ENCODE data around the gene GIPC2. TPM values are rescaled to one million over a fixed set of nuclear protein-coding genes. Genes with fewer than 3 reads are reported as not detected.

GIPC2 gene
- total RNA-seq, 2 donors from 2014 or later, result 0.79 to 2.1 TPM

DNA sequence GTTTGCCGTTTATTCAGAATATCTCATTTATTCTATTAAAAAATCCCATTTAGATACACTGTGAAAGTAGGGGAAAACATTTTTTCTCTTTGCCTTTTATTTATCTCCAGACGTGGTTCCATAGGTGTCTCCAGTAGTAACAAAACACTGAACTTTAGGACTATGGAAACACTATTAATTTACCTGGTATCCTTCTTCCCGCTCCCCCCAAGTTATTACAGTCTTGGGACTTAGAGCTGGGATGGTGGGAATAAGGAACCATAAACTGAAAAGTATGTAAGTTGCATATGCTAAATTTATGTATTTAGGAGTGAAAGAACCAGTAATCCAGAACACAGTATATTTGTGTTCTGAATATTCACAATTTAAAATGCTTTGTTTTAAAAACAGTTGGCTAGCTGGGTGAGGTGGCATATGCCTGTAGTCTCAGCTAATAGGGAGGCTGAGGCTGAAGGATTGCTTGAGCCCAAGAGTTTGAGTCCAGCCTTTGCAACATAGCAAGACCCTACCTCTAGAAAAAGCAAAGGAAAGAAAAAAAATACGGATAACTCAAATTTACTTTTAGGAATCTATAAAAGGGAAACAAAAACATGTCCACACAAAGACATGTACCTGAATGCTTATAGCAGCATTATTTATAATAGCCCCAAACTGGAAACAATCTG lies 38.0 kb upstream of the GIPC2 start:
- no peak overlapping the region for H3K9ac ChIP-seq (ENCODE audit: extremely low read depth, low read length, poor library complexity, severe bottlenecking)
- no peaks in the 10 kb centered on the region for H3K27me3 ChIP-seq (ENCODE audit: control insufficient read depth, insufficient read depth, low read length, poor library complexity, severe bottlenecking)
- no peak overlapping the region for H3K4me3 ChIP-seq (ENCODE audit: low read length)
- H3K4me1 ChIP-seq (ENCODE audit: control insufficient read depth, insufficient read depth, low read length), result peaks cover 6% of the 10 kb centered on the region
- no peaks in the 10 kb centered on the region for H3K9me3 Mint-ChIP-seq
- TF ChIP-seq, protein P1, sequence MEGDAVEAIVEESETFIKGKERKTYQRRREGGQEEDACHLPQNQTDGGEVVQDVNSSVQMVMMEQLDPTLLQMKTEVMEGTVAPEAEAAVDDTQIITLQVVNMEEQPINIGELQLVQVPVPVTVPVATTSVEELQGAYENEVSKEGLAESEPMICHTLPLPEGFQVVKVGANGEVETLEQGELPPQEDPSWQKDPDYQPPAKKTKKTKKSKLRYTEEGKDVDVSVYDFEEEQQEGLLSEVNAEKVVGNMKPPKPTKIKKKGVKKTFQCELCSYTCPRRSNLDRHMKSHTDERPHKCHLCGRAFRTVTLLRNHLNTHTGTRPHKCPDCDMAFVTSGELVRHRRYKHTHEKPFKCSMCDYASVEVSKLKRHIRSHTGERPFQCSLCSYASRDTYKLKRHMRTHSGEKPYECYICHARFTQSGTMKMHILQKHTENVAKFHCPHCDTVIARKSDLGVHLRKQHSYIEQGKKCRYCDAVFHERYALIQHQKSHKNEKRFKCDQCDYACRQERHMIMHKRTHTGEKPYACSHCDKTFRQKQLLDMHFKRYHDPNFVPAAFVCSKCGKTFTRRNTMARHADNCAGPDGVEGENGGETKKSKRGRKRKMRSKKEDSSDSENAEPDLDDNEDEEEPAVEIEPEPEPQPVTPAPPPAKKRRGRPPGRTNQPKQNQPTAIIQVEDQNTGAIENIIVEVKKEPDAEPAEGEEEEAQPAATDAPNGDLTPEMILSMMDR (conservative IDR thresholded peaks at IDR 0.05), result no peak
- no peak overlapping the region for H3K4me3 Mint-ChIP-seq
- peaks cover 11% of the 10 kb centered on the region for H3K4me1 Mint-ChIP-seq
- H3K27me3 Mint-ChIP-seq (ENCODE audit: insufficient read depth), result no peaks in the 10 kb centered on the region
- H3K9me3 ChIP-seq (ENCODE audit: control insufficient read depth, low read length), result no peaks in the 10 kb centered on the region
- H3K27ac Mint-ChIP-seq, result no peak overlapping the region
- no peaks in the 10 kb centered on the region for H3K36me3 Mint-ChIP-seq (ENCODE audit: low read depth)
- WGBS, 2 experiments (ENCODE audit: insufficient coverage in 1 of 2, insufficient read length in 1 of 2), result 95% methylated on average over 2 of the region's 4 CpGs; no CpG with 5 or more reads in 1 of the 2 experiments
- no peak for DNase-seq
- H3K36me3 ChIP-seq (ENCODE audit: control insufficient read depth, insufficient read depth, low read length), result no peaks in the 10 kb centered on the region
- H3K27ac ChIP-seq (ENCODE audit: low read depth, low read length), result no peak overlapping the region

- Histone ChIP-seq H3K4me1 (ENCODE audit: control insufficient read depth, insufficient read depth, low read length) (peaks cover 6% of the 10 kb centered on the region), H3K9ac (ENCODE audit: extremely low read depth, low read length, poor library complexity, severe bottlenecking) (no peak overlapping the region), H3K4me3 (ENCODE audit: low read length) (no peak overlapping the region), H3K27ac (ENCODE audit: low read depth, low read length) (no peak overlapping the region), H3K27me3 (ENCODE audit: control insufficient read depth, insufficient read depth, low read length, poor library complexity, severe bottlenecking) (no peaks in the 10 kb centered on the region), H3K36me3 (ENCODE audit: control insufficient read depth, insufficient read depth, low read length) (no peaks in the 10 kb centered on the region), H3K9me3 (ENCODE audit: control insufficient read depth, low read length) (no peaks in the 10 kb centered on the region)
- DNase-seq, result no peak
- 98 to 100% methylated on average over 2 to 3 of the region's 3 CpGs for WGBS, 2 experiments (ENCODE audit: insufficient coverage in 1 of 2, insufficient read length in 1 of 2)
- Mint-ChIP-seq H3K36me3 (ENCODE audit: low read depth) (no peaks in the 10 kb centered on the region), H3K9me3 (no peaks in the 10 kb centered on the region), H3K27ac (no peak overlapping the region), H3K4me3 (no peak overlapping the region), H3K4me1 (peaks cover 11% of the 10 kb centered on the region), H3K27me3 (ENCODE audit: insufficient read depth) (no peaks in the 10 kb centered on the region)
- TF ChIP-seq, protein P1 (conservative IDR thresholded peaks at IDR 0.05), result no peak
Observed at GRCh38 chr1:78009276-78009675, 36.5 kb upstream of the GIPC2 start.

GRCh38 chr1:78009836-78010235 lies 35.9 kb upstream of the GIPC2 start:
- Mint-ChIP-seq H3K4me3 (no peak overlapping the region), H3K4me1 (peaks cover 7% of the 10 kb centered on the region), H3K9me3 (no peaks in the 10 kb centered on the region), H3K36me3 (ENCODE audit: low read depth) (peaks cover 1% of the 10 kb centered on the region), H3K27ac (no peak overlapping the region), H3K27me3 (ENCODE audit: insufficient read depth) (no peaks in the 10 kb centered on the region)
- Histone ChIP-seq H3K27me3 (ENCODE audit: control insufficient read depth, insufficient read depth, low read length, poor library complexity, severe bottlenecking) (no peaks in the 10 kb centered on the region), H3K4me3 (ENCODE audit: low read length) (no peak overlapping the region), H3K9me3 (ENCODE audit: control insufficient read depth, low read length) (no peaks in the 10 kb centered on the region), H3K4me1 (ENCODE audit: control insufficient read depth, insufficient read depth, low read length) (peaks cover 6% of the 10 kb centered on the region), H3K27ac (ENCODE audit: low read depth, low read length) (no peak overlapping the region), H3K9ac (ENCODE audit: extremely low read depth, low read length, poor library complexity, severe bottlenecking) (no peak overlapping the region), H3K36me3 (ENCODE audit: control insufficient read depth, insufficient read depth, low read length) (no peaks in the 10 kb centered on the region)
- TF ChIP-seq, protein P1 (conservative IDR thresholded peaks at IDR 0.05), result no peak
- DNase-seq, result no peak
- 94% methylated on average over 2 to 3 of the region's 3 CpGs for WGBS, 2 experiments (ENCODE audit: insufficient coverage in 1 of 2, insufficient read length in 1 of 2)

Data from endodermal cell (in vitro differentiated cells).